Liver (tissue), 9 donors: ENCODE data around the gene LEMD2. TPM values are rescaled to one million over a fixed set of nuclear protein-coding genes. Genes with fewer than 3 reads are reported as not detected.

Source experiments
- DNase-seq: peaks from one replicate; pipeline ENCODE4 v3.0.0-alpha.2; 2017; ENCODE audit warnings: low spot score
- H3K27ac ChIP-seq, 2 donors: one replicate each; pipeline ENCODE4 v1.7.0; 2013; ENCODE audit warnings: inconsistent platforms in 2 of 2, low read length in 2 of 2, control low read depth in 1 of 2, low read depth in 1 of 2, mild to moderate bottlenecking in 1 of 2
- H3K27me3 ChIP-seq, 4 donors: one replicate each; pipeline versions ENCODE4 v1.6.1 to v1.7.0; 2013; ENCODE audit warnings: low read length in 3 of 4, inconsistent platforms in 1 of 4, mild to moderate bottlenecking in 1 of 4, moderate library complexity in 1 of 4; ENCODE audit not compliant: control insufficient read depth in 4 of 4, insufficient read depth in 4 of 4
- H3K36me3 ChIP-seq, 4 donors: one replicate each; pipeline versions ENCODE4 v1.6.1 to v1.7.0; 2013; ENCODE audit warnings: low read length in 3 of 4, mild to moderate bottlenecking in 3 of 4, low read depth in 1 of 4, moderate library complexity in 1 of 4; ENCODE audit not compliant: control insufficient read depth in 4 of 4, insufficient read depth in 3 of 4
- H3K4me1 ChIP-seq, 4 donors: one replicate each; pipeline versions ENCODE4 v1.6.1 to v1.7.0; 2013; ENCODE audit warnings: low read length in 3 of 4, mild to moderate bottlenecking in 3 of 4, moderate library complexity in 1 of 4; ENCODE audit not compliant: control insufficient read depth in 4 of 4, insufficient read depth in 4 of 4
- H3K4me3 ChIP-seq, 3 donors: one replicate each; pipeline versions ENCODE4 v1.6.1 to v1.7.0; 2013; ENCODE audit warnings: low read length in 3 of 3, control low read depth in 1 of 3, low read depth in 1 of 3, mild to moderate bottlenecking in 1 of 3
- H3K9ac ChIP-seq, 2 donors: one replicate each; pipeline ENCODE4 v1.7.0; 2013; ENCODE audit warnings: low read length in 2 of 2, mild to moderate bottlenecking in 2 of 2, moderate library complexity in 2 of 2, control low read depth in 1 of 2, low read depth in 1 of 2
- H3K9me3 ChIP-seq, 4 donors: one replicate each; pipeline versions ENCODE4 v1.6.1 to v1.7.0; 2013; ENCODE audit warnings: low read length in 3 of 4; ENCODE audit not compliant: control insufficient read depth in 4 of 4
- ATF3 ChIP-seq: IDR thresholded peaks from 2 replicates; pipeline ENCODE4 v1.6.1; 2016; ENCODE audit warnings: antibody characterized with exemption
- CTCF ChIP-seq: fragments of 150-350 bp; IDR thresholded peaks from 2 replicates; pipeline ENCODE4 v1.5.1; 2017; ENCODE audit warnings: improper control_type of control experiment, low read depth, low read length; ENCODE audit not compliant: missing input control
- EGR1 ChIP-seq, 2 donors: IDR thresholded peaks; 2 replicates each; pipeline ENCODE4 v1.6.1; 2016 to 2018; ENCODE audit warnings: antibody characterized with exemption in 2 of 2, low read depth in 2 of 2
- FOXA2 ChIP-seq: IDR thresholded peaks from 2 replicates; pipeline ENCODE4 v1.6.1; 2016; ENCODE audit warnings: antibody characterized with exemption
- GABPA ChIP-seq, 2 donors: IDR thresholded peaks in 1 of 2; conservative IDR thresholded peaks in 1 of 2; 2 replicates each; pipeline ENCODE4 v1.6.1; 2016; ENCODE audit warnings: antibody characterized with exemption in 2 of 2, mild to moderate bottlenecking in 1 of 2, moderate library complexity in 1 of 2
- HNF4G ChIP-seq: IDR thresholded peaks from 2 replicates; pipeline ENCODE4 v1.6.1; 2016; ENCODE audit warnings: antibody characterized with exemption
- JUND ChIP-seq, 2 donors: IDR thresholded peaks; 2 replicates each; pipeline ENCODE4 v1.6.1; 2016; ENCODE audit warnings: antibody characterized with exemption in 2 of 2
- MAX ChIP-seq: IDR thresholded peaks from 2 replicates; pipeline ENCODE4 v1.6.1; 2016; ENCODE audit warnings: antibody characterized with exemption
- NR2F2 ChIP-seq: IDR thresholded peaks from 2 replicates; pipeline ENCODE4 v1.6.1; 2016; ENCODE audit warnings: antibody characterized with exemption
- REST ChIP-seq: IDR thresholded peaks from 2 replicates; pipeline ENCODE4 v1.6.1; 2016; ENCODE audit warnings: antibody characterized with exemption, mild to moderate bottlenecking
- RXRA ChIP-seq, 2 donors: IDR thresholded peaks; 2 replicates each; pipeline ENCODE4 v1.6.1; 2017 to 2018; ENCODE audit warnings: antibody characterized with exemption in 2 of 2, mild to moderate bottlenecking in 1 of 2
- SP1 ChIP-seq: IDR thresholded peaks from 2 replicates; pipeline ENCODE4 v1.6.1; 2018; ENCODE audit warnings: antibody characterized with exemption, mild to moderate bottlenecking
- ZBTB33 ChIP-seq: IDR thresholded peaks from 2 replicates; pipeline ENCODE4 v1.6.1; 2016; ENCODE audit warnings: antibody characterized with exemption
- WGBS: extraction: QIAGEN DNeasy Blood & Tissue Kit; methylation state at CpG from one replicate; pipeline ENCODE4 v1.1.7; 2013; 5-methylcytosine and 5-hydroxymethylcytosine counted together
- polyA plus RNA-seq, 2 donors: library from polyadenylated mRNA; stranded (reverse) in 1 of 2; unstranded in 1 of 2; fragments of 200-250 nt in 1 of 2; fragments of >200 nt in 1 of 2; fragmentation: Nextera tagmentation in 1 of 2; extraction: Ambion mirVana in 1 of 2; gene quantifications; one replicate each; pipeline versions ENCODE4 v1.2.1 to v1.2.3, GENCODE V29; 2013 to 2015
- total RNA-seq, 2 donors: library from RNA; depleted of rRNA; stranded (reverse); fragments of >200 nt; gene quantifications; one replicate each; pipeline ENCODE4 v1.2.3, GENCODE V29; 2014
- donor health status: healthy.
- donor health status: healthy.
- donor health status: healthy.
- donor health status: healthy.
- donor health status: healthy.

The LEMD2 gene
- total and polyA plus RNA-seq, 4 donors = 6.5 to 23.1 (median 16.6) TPM

- Histone ChIP-seq H3K36me3 (no peaks in the 10 kb centered on the region), H3K27ac (no peak overlapping the region), H3K4me1 (peaks cover 0 to 4% (median 1%) of the 10 kb centered on the region in 4 donors), H3K9me3 (no peaks in the 10 kb centered on the region), H3K4me3 (no peak overlapping the region), H3K27me3 (no peaks in the 10 kb centered on the region), H3K9ac (no peak overlapping the region)
- DNase-seq = no peak
- TF ChIP-seq SP1 = no peak
- no peak for TF ChIP-seq REST
- no peak for TF ChIP-seq FOXA2
- TF ChIP-seq RXRA (IDR thresholded peaks at IDR 0.05) = no peak
- TF ChIP-seq CTCF = no peak
- no peak for TF ChIP-seq ZBTB33
- no peak for TF ChIP-seq EGR1 (IDR thresholded peaks at IDR 0.05; ENCODE audit: low read depth in 2 of 2)
- TF ChIP-seq ATF3 = no peak
- TF ChIP-seq NR2F2 = no peak
- no peak for TF ChIP-seq GABPA (IDR thresholded peaks at IDR 0.05 in 1 of 2, conservative IDR thresholded peaks at IDR 0.05 in 1 of 2)
- 86% methylated on average over 10 of the region's 10 CpGs for WGBS
These were observed 58.3 kb downstream of the LEMD2 start for GRCh38 chr6:33730611-33731010.

GRCh38 chr6:33729059-33729458 is 59.9 kb downstream of the LEMD2 start:
- H3K36me3 ChIP-seq = no peaks in the 10 kb centered on the region
- H3K4me3 ChIP-seq = no peak overlapping the region
- no peak for DNase-seq
- no peaks in the 10 kb centered on the region for H3K27me3 ChIP-seq
- no peaks in the 10 kb centered on the region for H3K9me3 ChIP-seq
- H3K9ac ChIP-seq = no peak overlapping the region
- 90% methylated on average over 6 of the region's 6 CpGs for WGBS
- H3K27ac ChIP-seq = no peak overlapping the region
- peaks cover 0 to 4% (median 1%) of the 10 kb centered on the region in 4 donors for H3K4me1 ChIP-seq
- no peak for TF ChIP-seq HNF4G
- no peak for TF ChIP-seq ZBTB33
- no peak for TF ChIP-seq GABPA (IDR thresholded peaks at IDR 0.05 in 1 of 2, conservative IDR thresholded peaks at IDR 0.05 in 1 of 2)
- TF ChIP-seq JUND (IDR thresholded peaks at IDR 0.05) = no peak
- TF ChIP-seq MAX = no peak
- TF ChIP-seq EGR1 (IDR thresholded peaks at IDR 0.05; ENCODE audit: low read depth in 2 of 2) = no peak
- no peak for TF ChIP-seq RXRA (IDR thresholded peaks at IDR 0.05)
- no peak for TF ChIP-seq REST
- TF ChIP-seq FOXA2 = no peak
- no peak for TF ChIP-seq SP1
